ENCODE data around the gene LAMC2.

DNA sequence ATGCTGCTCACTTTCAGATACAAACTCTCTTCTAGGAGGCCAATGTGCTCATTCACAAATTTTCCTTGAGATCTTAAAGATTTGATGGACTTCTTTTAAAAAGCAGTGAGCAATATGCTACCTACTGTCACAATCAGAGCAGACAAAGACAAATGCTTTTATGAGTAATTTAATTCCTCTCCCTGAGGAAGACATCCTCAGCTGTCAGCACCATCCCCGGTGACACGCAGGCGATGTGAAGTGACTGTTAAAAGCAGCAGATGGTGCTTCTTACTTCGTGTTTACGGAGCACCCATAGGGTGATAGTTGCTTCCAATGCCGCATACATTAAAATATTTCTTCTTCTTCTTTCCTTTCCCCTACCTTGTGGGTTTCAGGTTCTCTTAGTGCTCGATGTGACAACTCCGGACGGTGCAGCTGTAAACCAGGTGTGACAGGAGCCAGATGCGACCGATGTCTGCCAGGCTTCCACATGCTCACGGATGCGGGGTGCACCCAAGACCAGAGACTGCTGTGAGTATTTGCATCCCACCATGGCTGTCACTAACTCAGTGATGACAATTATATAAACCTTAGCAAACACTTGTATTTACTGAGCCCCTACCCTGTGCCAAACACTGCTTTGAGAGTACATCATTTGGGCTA, 29.1 kb downstream of the LAMC2 start:
- TF ChIP-seq CTCF (conservative IDR thresholded peaks at IDR 0.05; ENCODE audit: low read depth, low read length), result no peak
- TF ChIP-seq EZH2 (IDR thresholded peaks at IDR 0.05; ENCODE audit: borderline replicate concordance, low read depth, low read length, poor library complexity, severe bottlenecking), result no peak

Measured in A673 (cell line).